Left lung (tissue), 10 donors: ENCODE data around the gene CPNE4. TPM values are rescaled to one million over a fixed set of nuclear protein-coding genes. Genes with fewer than 3 reads are reported as not detected.
A peak's percentile ranks its signal among the peaks of the same experiment; 100 is the strongest.

ENCODE experiments used
- ATAC-seq: fragments of 200-7000 bp; cut with Tn5 transposase; one replicate; pipeline ENCODE4 v1.9.1; 2020; ENCODE audit warnings: moderate library complexity
- DNase-seq, 4 donors: peaks; one replicate each; pipeline ENCODE4 v3.0.0-alpha.2; 2013 to 2020
- H3K27ac ChIP-seq, 2 donors: fragments of 200-600 bp; sonication (generic) in 1 of 2; one replicate each; pipeline versions ENCODE4 v1.5.0 to v1.8.0; 2020 to 2021
- H3K27me3 ChIP-seq, 2 donors: fragments of 200-600 bp; sonication (generic) in 1 of 2; one replicate each; pipeline versions ENCODE4 v1.5.0 to v1.8.0; 2020 to 2021
- H3K36me3 ChIP-seq, 2 donors: fragments of 200-600 bp; sonication (generic) in 1 of 2; one replicate each; pipeline versions ENCODE4 v1.5.0 to v1.8.0; 2020 to 2021
- H3K4me1 ChIP-seq, 2 donors: fragments of 200-600 bp; one replicate each; pipeline ENCODE4 v1.8.0; 2021
- H3K4me3 ChIP-seq, 2 donors: fragments of 200-600 bp; sonication (generic) in 1 of 2; one replicate each; pipeline versions ENCODE4 v1.5.0 to v1.8.0; 2020 to 2021; ENCODE audit warnings: mild to moderate bottlenecking in 1 of 2
- H3K9me3 ChIP-seq, 2 donors: fragments of 200-600 bp; sonication (generic) in 1 of 2; one replicate each; pipeline versions ENCODE4 v1.5.0 to v1.8.0; 2020 to 2021
- intact Hi-C, 2 donors: fragments of 100-400 bp; cut with DNase I; formaldehyde crosslinking; loops; one replicate each; pipeline versions ENCODE4 v1.11.2 to v1.14.2; 2022
- polyA plus RNA-seq, 6 donors: library from polyadenylated mRNA; unstranded; fragments of 120-200 nt; gene quantifications; one replicate each; pipeline ENCODE4 v1.2.1, GENCODE V29; 2013; ENCODE audit not compliant: insufficient read length in 6 of 6
- total RNA-seq, 2 donors: library from RNA; stranded (reverse); fragmentation: NEBNext Ultra II Directional; extraction: Animal tissue kit (Norgen Biotek cat#: 25700); gene quantifications; one replicate each; pipeline ENCODE4 v1.2.1, GENCODE V29; 2021
- TF ChIP-seq, protein P1 (sequence below), 2 donors: fragments of 200-600 bp; sonication (generic) in 1 of 2; IDR thresholded peaks; one replicate each; pipeline versions ENCODE4 v1.5.0 to v1.8.0; 2021; ENCODE audit warnings: antibody characterized with exemption in 2 of 2
- donor health status: DM: no; HTN: yes; CAD: no.
- donor health status: DM: no; HTN: no; CAD: no.

The CPNE4 gene
- total and polyA plus RNA-seq, 8 donors, result 0.24 to 2.1 (median 0.85) TPM

DNA sequence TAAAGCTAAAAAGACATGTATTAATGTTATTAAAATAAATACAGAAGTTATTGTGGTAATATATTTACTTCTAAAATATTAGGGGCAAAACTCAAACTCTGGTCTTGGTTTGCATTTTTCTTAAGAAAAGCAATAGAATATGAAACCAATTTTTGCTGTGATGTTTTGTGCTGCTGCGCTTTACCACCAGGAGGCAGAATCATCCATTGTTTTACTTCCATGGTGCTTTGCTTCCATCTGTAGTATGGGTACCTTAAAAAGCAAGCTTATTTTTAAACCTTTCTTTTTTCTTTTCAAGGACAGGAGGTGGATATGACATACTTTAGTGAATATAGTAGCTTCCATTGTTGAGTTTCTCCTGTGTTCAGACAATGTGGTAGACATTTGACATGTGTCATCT lies 485.5 kb downstream of the CPNE4 start:
- Histone ChIP-seq H3K4me3 (no peak overlapping the region), H3K9me3 (no peaks in the 10 kb centered on the region), H3K4me1 (no peaks in the 10 kb centered on the region), H3K27ac (no peak overlapping the region), H3K36me3 (no peaks in the 10 kb centered on the region), H3K27me3 (no peaks in the 10 kb centered on the region)
- intact Hi-C loops, result no loop called here
- ATAC-seq (no peak), DNase-seq (no peak)
- TF ChIP-seq, protein P1, sequence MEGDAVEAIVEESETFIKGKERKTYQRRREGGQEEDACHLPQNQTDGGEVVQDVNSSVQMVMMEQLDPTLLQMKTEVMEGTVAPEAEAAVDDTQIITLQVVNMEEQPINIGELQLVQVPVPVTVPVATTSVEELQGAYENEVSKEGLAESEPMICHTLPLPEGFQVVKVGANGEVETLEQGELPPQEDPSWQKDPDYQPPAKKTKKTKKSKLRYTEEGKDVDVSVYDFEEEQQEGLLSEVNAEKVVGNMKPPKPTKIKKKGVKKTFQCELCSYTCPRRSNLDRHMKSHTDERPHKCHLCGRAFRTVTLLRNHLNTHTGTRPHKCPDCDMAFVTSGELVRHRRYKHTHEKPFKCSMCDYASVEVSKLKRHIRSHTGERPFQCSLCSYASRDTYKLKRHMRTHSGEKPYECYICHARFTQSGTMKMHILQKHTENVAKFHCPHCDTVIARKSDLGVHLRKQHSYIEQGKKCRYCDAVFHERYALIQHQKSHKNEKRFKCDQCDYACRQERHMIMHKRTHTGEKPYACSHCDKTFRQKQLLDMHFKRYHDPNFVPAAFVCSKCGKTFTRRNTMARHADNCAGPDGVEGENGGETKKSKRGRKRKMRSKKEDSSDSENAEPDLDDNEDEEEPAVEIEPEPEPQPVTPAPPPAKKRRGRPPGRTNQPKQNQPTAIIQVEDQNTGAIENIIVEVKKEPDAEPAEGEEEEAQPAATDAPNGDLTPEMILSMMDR (IDR thresholded peaks at IDR 0.05), result no peak

DNA sequence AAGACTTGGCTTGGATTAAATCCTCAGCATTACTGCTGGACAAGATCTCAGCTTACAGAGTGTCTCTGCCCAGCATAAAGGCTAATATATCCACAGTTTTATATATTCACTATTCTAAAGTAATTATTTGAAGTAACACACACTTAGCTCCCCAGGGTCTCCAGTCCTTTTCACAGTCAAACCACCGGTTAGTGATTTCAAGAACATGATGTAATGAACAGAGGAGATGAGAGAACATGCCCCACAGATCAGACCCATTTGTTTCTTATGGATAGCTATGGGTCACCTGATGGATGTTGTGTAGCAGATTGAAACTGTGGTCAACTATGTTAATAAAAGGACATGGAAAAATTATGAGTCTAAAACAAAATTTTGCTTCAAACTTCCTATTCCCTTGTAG lies 487.2 kb downstream of the CPNE4 start:
- Histone ChIP-seq H3K9me3 (no peaks in the 10 kb centered on the region), H3K27me3 (no peaks in the 10 kb centered on the region), H3K36me3 (no peaks in the 10 kb centered on the region), H3K4me3 (no peak overlapping the region), H3K27ac (no peak overlapping the region), H3K4me1 (no peaks in the 10 kb centered on the region)
- intact Hi-C loops, result no loop called here
- ATAC-seq (no peak), DNase-seq (no peak)
- TF ChIP-seq, protein P1 (IDR thresholded peaks at IDR 0.05), result no peak

DNA sequence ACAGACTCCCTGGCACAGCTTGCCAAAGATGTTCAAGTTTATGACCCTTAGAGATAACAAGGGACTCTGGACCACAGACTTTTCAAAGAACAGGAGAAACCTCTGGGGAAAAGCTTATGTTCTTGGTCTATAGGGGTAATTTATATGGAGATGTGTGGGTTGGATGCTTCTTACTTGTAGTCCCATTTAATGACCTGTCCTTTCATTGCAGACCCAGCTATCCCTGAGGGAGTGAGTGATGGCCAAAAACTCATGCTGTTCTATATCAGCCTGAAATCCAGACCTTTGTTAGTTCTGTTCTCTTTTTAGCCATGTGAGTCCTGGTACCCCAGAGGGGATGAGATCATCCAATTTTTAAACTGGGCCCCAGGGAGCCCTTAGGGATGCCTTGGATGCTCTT lies 488.4 kb downstream of the CPNE4 start:
- ATAC-seq, result no peak
- intact Hi-C loops, result no loop called here
- DNase-seq, result no peak
- H3K27me3 ChIP-seq, result no peaks in the 10 kb centered on the region
- H3K36me3 ChIP-seq, result no peaks in the 10 kb centered on the region
- H3K4me1 ChIP-seq, result no peaks in the 10 kb centered on the region
- no peak overlapping the region for H3K27ac ChIP-seq
- no peaks in the 10 kb centered on the region for H3K9me3 ChIP-seq
- no peak overlapping the region for H3K4me3 ChIP-seq
- TF ChIP-seq, protein P1 (IDR thresholded peaks at IDR 0.05), result no peak

DNA sequence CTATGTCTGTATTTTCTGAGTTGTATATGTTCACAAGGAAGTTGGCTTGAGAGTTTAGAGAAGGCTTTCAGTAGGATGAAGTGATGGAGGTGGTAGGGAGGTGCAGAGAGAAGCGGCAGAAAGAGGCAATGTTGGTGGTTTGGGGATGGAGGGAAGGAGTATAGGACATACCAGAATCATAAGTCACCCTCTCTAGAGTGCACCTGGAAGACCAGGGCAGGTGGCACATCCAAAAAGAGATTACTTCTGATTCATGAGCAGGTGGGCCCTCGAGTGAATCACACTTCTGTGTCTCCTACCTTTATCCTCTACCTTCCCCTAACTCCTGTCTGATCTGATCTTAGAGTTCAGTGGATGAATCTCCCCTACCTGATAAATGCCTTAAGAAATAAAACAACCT lies 490.3 kb downstream of the CPNE4 start:
- no peak for DNase-seq
- no peaks in the 10 kb centered on the region for H3K27me3 ChIP-seq
- TF ChIP-seq, protein P1 (IDR thresholded peaks at IDR 0.05), result no peak
- intact Hi-C loops, result no loop called here
- no peaks in the 10 kb centered on the region for H3K36me3 ChIP-seq
- H3K4me3 ChIP-seq, result no peak overlapping the region
- H3K9me3 ChIP-seq, result no peaks in the 10 kb centered on the region
- ATAC-seq, result no peak
- no peak overlapping the region for H3K27ac ChIP-seq
- H3K4me1 ChIP-seq, result no peaks in the 10 kb centered on the region

DNA sequence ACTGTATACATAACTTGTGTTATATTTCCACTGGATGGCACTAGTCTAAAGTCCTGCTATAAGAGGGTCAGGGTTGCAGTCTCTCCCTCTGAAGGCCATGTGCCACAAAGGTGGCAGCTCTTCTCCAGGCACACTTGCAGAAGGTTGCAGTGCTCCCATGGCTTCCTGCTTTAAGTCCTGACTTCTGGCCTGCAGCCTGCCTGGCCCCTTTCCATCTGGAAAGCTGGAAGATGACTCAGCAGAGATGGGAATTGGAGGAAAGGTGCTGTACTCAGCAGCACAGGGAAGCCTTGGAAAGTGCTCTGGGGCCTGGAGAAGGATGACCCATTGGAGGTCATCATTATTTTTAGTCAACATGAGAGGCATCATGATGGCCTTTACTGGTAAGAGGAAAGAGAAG lies 491.1 kb downstream of the CPNE4 start:
- Histone ChIP-seq H3K27me3 (no peaks in the 10 kb centered on the region), H3K9me3 (no peaks in the 10 kb centered on the region), H3K4me1 (no peaks in the 10 kb centered on the region), H3K4me3 (no peak overlapping the region), H3K36me3 (no peaks in the 10 kb centered on the region), H3K27ac (no peak overlapping the region)
- ATAC-seq (peak; percentile 74), DNase-seq (peak in 2 of 4 donors; percentile 36 to 39)
- TF ChIP-seq, protein P1 (IDR thresholded peaks at IDR 0.05), result no peak
- intact Hi-C loops, result no loop called here
